Duodenal mucosa (tissue), 2 donors: ENCODE results near the gene PTP4A2.
"Not testable (repeated sequence)": the region's sequence is repeated elsewhere in the genome, so short reads cannot be mapped to it uniquely, and the experiment has no call there.

Experiments used
- H3K27ac ChIP-seq: one replicate; pipeline ENCODE4 v1.7.0; 2013; ENCODE audit warnings: low read depth, low read length
- H3K27me3 ChIP-seq, 2 donors: one replicate each; pipeline ENCODE4 v1.7.0; 2013; ENCODE audit warnings: low read length in 2 of 2, control low read depth in 1 of 2; ENCODE audit not compliant: insufficient read depth in 2 of 2, control insufficient read depth in 1 of 2
- H3K36me3 ChIP-seq, 2 donors: one replicate each; pipeline ENCODE4 v1.7.0; 2013; ENCODE audit warnings: low read length in 2 of 2, control low read depth in 1 of 2; ENCODE audit not compliant: insufficient read depth in 2 of 2, control insufficient read depth in 1 of 2
- H3K4me1 ChIP-seq, 2 donors: one replicate each; pipeline ENCODE4 v1.7.0; 2013; ENCODE audit warnings: low read length in 2 of 2, control low read depth in 1 of 2; ENCODE audit not compliant: insufficient read depth in 2 of 2, control insufficient read depth in 1 of 2
- H3K4me3 ChIP-seq, 2 donors: one replicate each; pipeline ENCODE4 v1.7.0; 2013; ENCODE audit warnings: low read length in 2 of 2, low read depth in 1 of 2
- H3K9ac ChIP-seq, 2 donors: one replicate each; pipeline ENCODE4 v1.7.0; 2013; ENCODE audit warnings: low read length in 2 of 2, low read depth in 1 of 2
- H3K9me3 ChIP-seq, 2 donors: one replicate each; pipeline ENCODE4 v1.7.0; 2013; ENCODE audit warnings: low read length in 2 of 2, control low read depth in 1 of 2; ENCODE audit not compliant: control insufficient read depth in 1 of 2

PTP4A2 gene

DNA sequence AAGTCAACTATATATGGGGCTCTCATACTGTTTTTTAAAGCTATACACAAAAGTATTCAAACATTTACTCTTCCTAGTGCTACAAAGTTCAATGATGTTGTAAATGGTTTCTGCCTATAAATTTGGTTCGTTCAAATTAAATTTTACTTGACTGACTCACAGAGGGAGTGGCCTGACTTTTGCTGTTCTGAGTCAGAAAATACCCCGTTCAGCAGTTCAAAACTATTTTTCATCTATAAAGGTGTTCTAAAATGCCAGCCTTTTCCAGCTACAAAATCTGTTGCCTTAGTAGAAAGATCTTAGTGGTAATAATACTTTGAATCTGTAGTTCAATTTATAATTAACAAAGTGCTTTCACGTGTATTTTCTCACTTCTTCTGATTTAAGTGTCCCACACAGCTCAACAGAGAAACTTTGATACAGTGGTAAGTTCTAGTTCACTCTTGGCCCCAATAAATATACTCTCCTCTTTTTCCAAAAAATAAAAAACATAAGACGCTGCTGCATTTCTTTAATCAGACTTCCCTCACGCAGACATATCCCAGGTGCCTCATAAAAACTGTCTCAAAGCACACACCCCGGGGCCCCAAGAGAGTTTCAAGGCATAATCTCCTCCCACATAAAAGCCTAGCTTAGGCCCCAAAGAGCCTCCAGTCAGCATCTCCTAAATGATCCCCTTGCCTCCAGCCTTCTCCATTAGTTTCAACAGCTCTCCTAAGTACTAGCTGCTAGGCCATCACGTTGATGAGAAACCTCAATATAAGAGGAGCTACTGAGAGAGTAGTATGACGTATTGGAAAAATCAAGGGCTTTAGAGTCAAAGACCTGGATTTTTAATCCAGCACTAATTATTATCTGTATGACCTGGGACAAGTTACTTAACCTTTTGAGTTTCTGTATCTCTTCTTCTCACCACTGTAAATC lies 3.2 kb downstream of the PTP4A2 start:
- H3K4me3 ChIP-seq: peak overlapping the region; percentile 29 to 98
- peak overlapping the region; percentile 29 to 69 for H3K9ac ChIP-seq
- no peaks in the 10 kb centered on the region for H3K9me3 ChIP-seq
- no peaks in the 10 kb centered on the region for H3K27me3 ChIP-seq
- peaks cover 75 to 76% of the 10 kb centered on the region in 2 donors for H3K4me1 ChIP-seq
- peak overlapping the region; percentile 67 for H3K27ac ChIP-seq
- H3K36me3 ChIP-seq: no peaks in the 10 kb centered on the region

DNA sequence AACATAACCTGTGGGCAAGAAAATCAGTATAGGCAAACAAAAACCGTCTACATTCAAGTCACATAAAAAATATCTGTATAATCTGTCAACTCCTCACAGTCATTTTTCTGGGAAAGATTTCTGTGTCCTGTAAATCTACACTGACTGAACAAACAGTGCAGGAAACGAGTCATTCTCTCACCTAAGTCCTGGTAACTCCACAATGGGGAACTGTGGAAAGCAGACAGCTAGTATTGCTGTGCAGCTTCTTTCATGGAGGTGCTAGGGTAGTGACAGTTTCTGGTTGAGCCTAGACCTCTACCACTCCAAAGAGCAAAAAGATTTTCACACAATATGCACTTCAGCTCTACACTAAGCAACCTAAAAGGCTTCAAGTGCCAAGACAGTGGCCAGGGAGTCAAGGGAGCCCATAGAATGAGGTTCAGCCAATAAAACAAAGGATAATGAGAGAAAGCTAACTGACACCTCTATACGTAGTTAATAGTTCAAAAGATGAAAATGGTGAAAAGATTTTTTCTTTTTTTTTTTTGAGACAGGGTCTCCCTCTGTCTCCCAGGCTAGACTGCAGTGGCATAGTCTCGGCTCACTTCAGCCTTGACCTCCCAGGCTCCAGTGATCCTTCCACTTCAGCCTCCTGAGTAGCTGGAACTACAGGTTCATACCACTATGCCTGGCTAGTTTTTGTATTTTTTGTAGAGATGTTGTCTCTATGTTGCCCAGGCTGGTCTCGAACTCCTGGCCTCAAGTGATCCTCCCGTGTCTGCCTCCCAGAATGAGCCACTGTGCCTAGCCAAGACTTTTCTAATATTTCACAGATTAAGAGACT lies 5.5 kb downstream of the PTP4A2 start:
- Histone ChIP-seq H3K36me3 (no peaks in the 10 kb centered on the region), H3K9ac (peak overlapping the region; percentile 10 to 21), H3K4me1 (peaks cover 74 to 77% of the 10 kb centered on the region in 2 donors)

DNA sequence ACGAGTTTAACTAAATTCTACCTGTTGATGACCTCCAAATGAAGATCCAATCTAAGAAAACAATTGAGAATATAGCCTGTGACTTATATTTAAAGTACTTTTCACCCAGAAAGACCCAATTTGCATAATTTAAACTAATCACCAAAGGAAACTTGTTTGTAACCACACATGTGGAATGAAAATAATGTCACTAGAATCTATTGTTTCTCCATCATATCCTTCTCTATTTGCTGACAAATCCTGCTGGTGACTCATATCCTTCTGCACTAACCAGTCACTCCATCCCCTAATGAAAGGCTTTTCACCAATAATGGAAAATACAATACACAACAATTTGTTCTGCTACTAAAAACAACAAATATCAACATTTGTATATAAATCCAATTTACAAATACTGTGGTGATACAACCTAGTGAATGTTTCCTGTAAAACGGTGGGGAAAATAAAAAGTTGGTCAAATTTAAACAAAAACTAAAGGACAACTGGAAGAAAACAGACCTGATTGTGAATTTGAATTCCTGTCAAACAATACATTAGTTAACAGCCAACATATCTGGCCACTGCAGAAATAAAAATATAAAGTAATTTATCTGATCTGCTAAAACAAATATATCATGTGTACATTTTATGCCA lies 6.5 kb downstream of the PTP4A2 start:
- Histone ChIP-seq H3K9me3 (no peaks in the 10 kb centered on the region), H3K36me3 (no peaks in the 10 kb centered on the region), H3K4me1 (peaks cover 83 to 85% of the 10 kb centered on the region in 2 donors), H3K27me3 (no peaks in the 10 kb centered on the region), H3K27ac (no peak overlapping the region), H3K9ac (no peak overlapping the region), H3K4me3 (peak overlapping the region in 1 of 2 donors; percentile 8)

More for the DNA sequence above, 5.5 kb downstream of the PTP4A2 start:
- Histone ChIP-seq H3K4me3 (peak overlapping the region in 1 of 2 donors; percentile 13), H3K9me3 (no peaks in the 10 kb centered on the region), H3K27ac (no peak overlapping the region), H3K27me3 (no peaks in the 10 kb centered on the region)

DNA sequence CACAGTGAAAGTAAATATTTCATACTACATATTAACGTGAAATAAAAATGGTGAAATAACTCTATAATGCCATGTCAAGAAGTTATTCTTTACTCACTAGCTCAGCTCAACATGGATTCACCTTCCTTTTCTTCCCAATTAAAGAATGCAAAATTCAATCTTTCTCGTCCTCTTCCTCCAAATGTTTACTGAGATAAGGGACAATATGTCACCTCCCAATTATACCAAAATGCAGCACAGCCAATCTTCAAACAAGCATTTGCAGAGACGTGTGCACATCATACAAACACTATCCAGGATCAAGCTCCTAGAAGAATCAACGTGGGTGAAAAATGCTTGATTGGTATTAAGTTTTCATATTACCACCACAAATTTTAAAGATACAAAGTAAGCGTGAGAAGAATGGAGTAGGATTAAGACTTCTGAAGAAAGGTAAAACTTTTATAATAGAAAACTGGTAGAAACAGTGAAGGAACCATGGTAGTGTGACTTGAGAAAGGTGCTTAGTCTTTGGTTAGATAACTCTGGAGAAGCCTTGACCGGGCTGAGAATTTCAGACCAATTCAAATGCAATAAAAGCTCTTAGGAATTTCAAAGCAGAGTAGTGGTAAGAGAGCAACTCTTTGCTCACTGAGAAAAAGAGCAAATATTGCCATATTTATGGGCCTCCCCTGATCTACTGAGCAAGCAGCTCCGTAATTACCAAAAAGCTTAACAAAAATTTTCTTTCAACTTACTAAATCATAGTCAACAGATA lies 7.2 kb downstream of the PTP4A2 start:
- Histone ChIP-seq H3K4me3 (peak overlapping the region; percentile 8 to 18), H3K36me3 (no peaks in the 10 kb centered on the region), H3K9me3 (no peaks in the 10 kb centered on the region), H3K4me1 (peaks cover 81 to 82% of the 10 kb centered on the region in 2 donors), H3K27ac (no peak overlapping the region), H3K27me3 (no peaks in the 10 kb centered on the region), H3K9ac (peak overlapping the region in 1 of 2 donors; percentile 12)

DNA sequence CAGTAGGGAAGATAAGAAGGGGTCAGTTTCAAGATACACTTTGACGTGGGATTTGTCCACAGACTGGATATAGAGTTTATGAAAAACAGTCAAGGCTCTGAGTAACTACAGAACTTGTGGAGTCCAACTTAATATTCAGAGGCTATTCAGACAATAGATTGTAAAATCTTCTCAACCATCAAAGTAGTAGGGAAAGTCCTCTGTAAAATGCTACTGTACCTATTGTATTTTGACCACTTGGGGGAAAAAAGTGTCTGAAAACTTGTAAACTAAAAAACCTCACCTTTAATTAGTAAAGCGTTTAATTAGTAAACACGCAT lies 10.5 kb downstream of the PTP4A2 start:
- no peaks in the 10 kb centered on the region for H3K9me3 ChIP-seq
- H3K9ac ChIP-seq: peak overlapping the region in 1 of 2 donors; percentile 4
- H3K4me3 ChIP-seq: no peak overlapping the region
- H3K27me3 ChIP-seq: no peaks in the 10 kb centered on the region
- H3K36me3 ChIP-seq: no peaks in the 10 kb centered on the region
- H3K27ac ChIP-seq: no peak overlapping the region
- peaks cover 66 to 71% of the 10 kb centered on the region in 2 donors for H3K4me1 ChIP-seq

DNA sequence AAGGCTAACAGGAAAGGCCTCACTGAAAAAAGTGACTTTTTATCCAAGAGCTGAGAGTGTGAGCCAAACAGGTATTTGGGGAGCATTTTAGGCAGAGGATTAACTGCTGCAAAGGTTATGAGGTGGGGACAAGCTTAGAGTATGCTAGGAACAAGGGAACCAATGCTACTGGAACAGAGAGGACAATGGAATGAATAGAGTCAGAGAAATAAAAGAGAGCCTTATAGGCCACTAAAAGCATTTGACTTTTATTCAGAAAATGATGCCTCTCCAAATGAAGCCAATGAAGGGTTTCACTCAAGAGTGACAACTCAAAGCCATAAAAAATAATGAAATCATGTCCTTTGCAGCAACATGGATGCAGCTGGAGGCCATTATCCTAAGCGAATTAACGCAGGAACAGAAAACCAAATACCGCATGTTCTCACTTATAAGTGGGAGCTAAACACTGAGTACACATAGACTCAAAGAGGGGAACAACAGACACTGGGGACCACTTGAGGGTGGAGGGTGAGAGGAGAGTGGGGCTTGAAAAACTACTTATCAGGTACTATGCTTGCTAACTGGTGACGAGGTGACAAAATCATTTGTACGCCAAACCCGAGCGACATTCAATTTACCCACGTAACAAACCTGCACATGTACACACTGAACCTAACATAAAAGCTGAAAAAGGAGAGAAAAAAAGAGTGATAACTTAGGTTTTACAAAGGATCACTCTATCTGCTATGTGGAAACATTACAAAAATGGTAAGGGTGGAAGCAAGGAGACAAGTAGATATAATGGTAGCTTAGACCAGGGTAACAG lies 11.1 kb downstream of the PTP4A2 start:
- Histone ChIP-seq H3K4me3 (no peak overlapping the region), H3K9ac (peak overlapping the region in 1 of 2 donors; percentile 4), H3K9me3 (no peaks in the 10 kb centered on the region), H3K36me3 (no peaks in the 10 kb centered on the region), H3K27ac (no peak overlapping the region), H3K27me3 (no peaks in the 10 kb centered on the region), H3K4me1 (peaks cover 60 to 65% of the 10 kb centered on the region in 2 donors)

DNA sequence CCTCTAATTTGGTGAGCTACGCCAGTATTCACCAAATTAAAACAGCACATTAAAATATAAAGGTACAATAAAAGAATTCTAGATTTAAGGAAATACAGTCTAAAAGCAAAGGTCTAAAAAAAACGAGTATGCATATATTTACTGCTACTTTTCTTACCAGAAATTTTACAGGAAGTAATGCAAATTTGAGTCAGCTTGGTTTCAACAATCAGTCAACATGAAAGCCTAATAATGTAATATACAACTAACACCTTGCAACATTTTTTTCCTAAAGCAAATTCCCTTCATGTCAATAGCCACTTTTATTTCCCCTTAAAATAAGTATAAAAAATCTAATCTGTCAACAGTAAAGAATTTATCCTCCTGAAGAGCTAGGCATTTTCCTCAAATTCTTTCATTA lies 11.9 kb downstream of the PTP4A2 start:
- no peak overlapping the region for H3K27ac ChIP-seq
- peaks cover 53 to 61% of the 10 kb centered on the region in 2 donors for H3K4me1 ChIP-seq
- H3K9me3 ChIP-seq: no peaks in the 10 kb centered on the region
- H3K27me3 ChIP-seq: no peaks in the 10 kb centered on the region
- no peaks in the 10 kb centered on the region for H3K36me3 ChIP-seq
- H3K4me3 ChIP-seq: peak overlapping the region in 1 of 2 donors; percentile 8
- no peak overlapping the region for H3K9ac ChIP-seq

DNA sequence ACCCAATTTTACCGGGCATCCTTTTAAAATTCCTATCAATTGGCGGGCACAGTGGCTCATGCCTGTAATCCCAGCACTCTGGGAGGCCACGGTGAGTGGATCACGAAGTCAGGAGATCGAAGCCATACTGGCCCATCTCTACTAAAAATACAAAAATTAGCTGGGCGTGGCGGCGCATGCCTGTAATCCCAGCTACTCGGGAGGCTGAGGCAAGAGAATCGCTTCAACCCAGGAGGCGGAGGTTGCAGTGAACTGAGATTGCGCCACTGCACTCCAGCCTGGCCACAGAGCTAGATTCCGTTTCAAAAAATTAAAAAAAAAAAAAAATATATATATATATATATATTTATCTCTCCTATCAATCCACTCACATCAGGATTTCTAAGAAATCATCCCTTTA lies 12.3 kb downstream of the PTP4A2 start:
- H3K9me3 ChIP-seq, H3K27me3 ChIP-seq, H3K4me3 ChIP-seq, H3K27ac ChIP-seq, H3K9ac ChIP-seq, H3K36me3 ChIP-seq: not testable (repeated sequence)
- peaks cover 49 to 61% of the 10 kb centered on the region in 2 donors for H3K4me1 ChIP-seq

DNA sequence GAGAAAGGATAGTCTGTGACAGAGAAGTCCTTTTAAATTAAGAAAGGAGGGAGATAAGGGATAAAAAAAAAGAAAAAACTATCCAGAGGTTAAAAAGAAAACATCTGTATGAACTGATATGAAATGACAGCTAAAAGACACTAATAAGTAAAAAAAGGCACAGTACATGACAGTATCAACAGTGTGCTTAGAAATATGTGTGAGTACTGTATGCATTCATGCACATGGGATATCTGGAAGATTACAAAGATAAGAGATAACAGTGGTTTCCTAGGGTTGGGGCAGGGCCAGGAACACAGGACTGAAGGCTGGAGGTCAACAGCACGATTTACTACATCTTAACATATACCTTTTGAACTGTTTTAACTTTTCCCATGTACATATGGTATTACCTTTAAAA lies 13.3 kb downstream of the PTP4A2 start:
- Histone ChIP-seq H3K4me1 (peaks cover 43 to 56% of the 10 kb centered on the region in 2 donors), H3K27me3 (no peaks in the 10 kb centered on the region), H3K36me3 (no peaks in the 10 kb centered on the region), H3K4me3 (no peak overlapping the region), H3K9ac (peak overlapping the region in 1 of 2 donors; percentile 5), H3K27ac (no peak overlapping the region), H3K9me3 (no peaks in the 10 kb centered on the region)
